H1 (cell line): ENCODE results near the gene CAMTA1. TPM values are rescaled to one million over a fixed set of nuclear protein-coding genes. Genes with fewer than 3 reads are reported as not detected.

Experiments
- HDAC2 ChIP-seq, 2 experiments: fragments of 300-600 bp in 1 of 2; sonication (generic) in 1 of 2; IDR thresholded peaks; 2 replicates each; pipeline ENCODE4 v1.6.1; 2011 to 2012; ENCODE audit warnings: low read depth in 2 of 2, low read length in 2 of 2, mild to moderate bottlenecking in 2 of 2, moderate library complexity in 2 of 2, borderline replicate concordance in 1 of 2, inconsistent platforms in 1 of 2
- SP4 ChIP-seq: IDR thresholded peaks from 2 replicates; pipeline ENCODE4 v1.6.1; 2012; ENCODE audit warnings: low read length, inconsistent platforms
- polyA plus RNA-seq, 7 experiments: library from polyadenylated mRNA; depleted of rRNA in 3 of 7; stranded (reverse) in 5 of 7; unstranded in 2 of 7; fragments of >200 nt in 5 of 7; fragments of 200-250 nt in 2 of 7; gene quantifications; 1 replicate in 5 of 7; 2 replicates in 1 of 7; 4 replicates in 1 of 7; pipeline versions ENCODE4 v1.2.1 to v1.2.3, GENCODE V29; 2011 to 2013; ENCODE audit warnings: missing spikeins in 2 of 7, mixed read lengths in 2 of 7
- total RNA-seq: library from RNA; stranded (reverse); fragmentation: NEBNext Ultra II Directional; extraction: Animal tissue kit (Norgen Biotek cat#: 25700); gene quantifications from 2 replicates; pipeline ENCODE4 v1.2.1, GENCODE V29; 2021
- TF ChIP-seq, protein P1 (sequence below): fragments of 300-600 bp; sonication (generic); IDR thresholded peaks from 2 replicates; pipeline ENCODE4 v1.7.1; 2012; ENCODE audit warnings: low read length, moderate library complexity, mild to moderate bottlenecking, inconsistent platforms; ENCODE audit not compliant: insufficient replicate concordance

Gene CAMTA1
- total and polyA plus RNA-seq, 2 of the 8 experiments (the other 6 are each of a cell fraction or from before 2014, with no cell fraction given): 65.0 to 119 TPM

DNA sequence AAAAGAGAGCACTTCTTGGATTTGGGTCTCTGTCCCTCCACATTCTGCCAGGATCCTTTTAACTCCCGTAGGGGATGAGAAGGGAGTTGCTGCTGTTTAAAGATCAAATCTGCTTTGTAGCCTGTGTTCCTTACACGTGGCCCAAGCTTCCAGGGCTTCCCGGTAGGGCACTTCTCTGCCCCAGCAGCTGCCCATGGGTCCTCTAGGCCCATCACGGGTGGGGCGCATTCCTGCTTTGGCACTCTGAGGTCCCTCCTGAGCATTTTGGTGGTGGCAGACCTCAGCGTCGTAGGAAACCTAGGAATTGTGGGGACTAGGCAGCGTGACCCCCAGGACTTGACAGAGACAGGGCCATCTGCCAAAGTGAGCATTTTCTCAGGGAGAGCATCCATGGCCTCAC, 565.5 kb downstream of the CAMTA1 start (continued):
- TF ChIP-seq, protein P1, sequence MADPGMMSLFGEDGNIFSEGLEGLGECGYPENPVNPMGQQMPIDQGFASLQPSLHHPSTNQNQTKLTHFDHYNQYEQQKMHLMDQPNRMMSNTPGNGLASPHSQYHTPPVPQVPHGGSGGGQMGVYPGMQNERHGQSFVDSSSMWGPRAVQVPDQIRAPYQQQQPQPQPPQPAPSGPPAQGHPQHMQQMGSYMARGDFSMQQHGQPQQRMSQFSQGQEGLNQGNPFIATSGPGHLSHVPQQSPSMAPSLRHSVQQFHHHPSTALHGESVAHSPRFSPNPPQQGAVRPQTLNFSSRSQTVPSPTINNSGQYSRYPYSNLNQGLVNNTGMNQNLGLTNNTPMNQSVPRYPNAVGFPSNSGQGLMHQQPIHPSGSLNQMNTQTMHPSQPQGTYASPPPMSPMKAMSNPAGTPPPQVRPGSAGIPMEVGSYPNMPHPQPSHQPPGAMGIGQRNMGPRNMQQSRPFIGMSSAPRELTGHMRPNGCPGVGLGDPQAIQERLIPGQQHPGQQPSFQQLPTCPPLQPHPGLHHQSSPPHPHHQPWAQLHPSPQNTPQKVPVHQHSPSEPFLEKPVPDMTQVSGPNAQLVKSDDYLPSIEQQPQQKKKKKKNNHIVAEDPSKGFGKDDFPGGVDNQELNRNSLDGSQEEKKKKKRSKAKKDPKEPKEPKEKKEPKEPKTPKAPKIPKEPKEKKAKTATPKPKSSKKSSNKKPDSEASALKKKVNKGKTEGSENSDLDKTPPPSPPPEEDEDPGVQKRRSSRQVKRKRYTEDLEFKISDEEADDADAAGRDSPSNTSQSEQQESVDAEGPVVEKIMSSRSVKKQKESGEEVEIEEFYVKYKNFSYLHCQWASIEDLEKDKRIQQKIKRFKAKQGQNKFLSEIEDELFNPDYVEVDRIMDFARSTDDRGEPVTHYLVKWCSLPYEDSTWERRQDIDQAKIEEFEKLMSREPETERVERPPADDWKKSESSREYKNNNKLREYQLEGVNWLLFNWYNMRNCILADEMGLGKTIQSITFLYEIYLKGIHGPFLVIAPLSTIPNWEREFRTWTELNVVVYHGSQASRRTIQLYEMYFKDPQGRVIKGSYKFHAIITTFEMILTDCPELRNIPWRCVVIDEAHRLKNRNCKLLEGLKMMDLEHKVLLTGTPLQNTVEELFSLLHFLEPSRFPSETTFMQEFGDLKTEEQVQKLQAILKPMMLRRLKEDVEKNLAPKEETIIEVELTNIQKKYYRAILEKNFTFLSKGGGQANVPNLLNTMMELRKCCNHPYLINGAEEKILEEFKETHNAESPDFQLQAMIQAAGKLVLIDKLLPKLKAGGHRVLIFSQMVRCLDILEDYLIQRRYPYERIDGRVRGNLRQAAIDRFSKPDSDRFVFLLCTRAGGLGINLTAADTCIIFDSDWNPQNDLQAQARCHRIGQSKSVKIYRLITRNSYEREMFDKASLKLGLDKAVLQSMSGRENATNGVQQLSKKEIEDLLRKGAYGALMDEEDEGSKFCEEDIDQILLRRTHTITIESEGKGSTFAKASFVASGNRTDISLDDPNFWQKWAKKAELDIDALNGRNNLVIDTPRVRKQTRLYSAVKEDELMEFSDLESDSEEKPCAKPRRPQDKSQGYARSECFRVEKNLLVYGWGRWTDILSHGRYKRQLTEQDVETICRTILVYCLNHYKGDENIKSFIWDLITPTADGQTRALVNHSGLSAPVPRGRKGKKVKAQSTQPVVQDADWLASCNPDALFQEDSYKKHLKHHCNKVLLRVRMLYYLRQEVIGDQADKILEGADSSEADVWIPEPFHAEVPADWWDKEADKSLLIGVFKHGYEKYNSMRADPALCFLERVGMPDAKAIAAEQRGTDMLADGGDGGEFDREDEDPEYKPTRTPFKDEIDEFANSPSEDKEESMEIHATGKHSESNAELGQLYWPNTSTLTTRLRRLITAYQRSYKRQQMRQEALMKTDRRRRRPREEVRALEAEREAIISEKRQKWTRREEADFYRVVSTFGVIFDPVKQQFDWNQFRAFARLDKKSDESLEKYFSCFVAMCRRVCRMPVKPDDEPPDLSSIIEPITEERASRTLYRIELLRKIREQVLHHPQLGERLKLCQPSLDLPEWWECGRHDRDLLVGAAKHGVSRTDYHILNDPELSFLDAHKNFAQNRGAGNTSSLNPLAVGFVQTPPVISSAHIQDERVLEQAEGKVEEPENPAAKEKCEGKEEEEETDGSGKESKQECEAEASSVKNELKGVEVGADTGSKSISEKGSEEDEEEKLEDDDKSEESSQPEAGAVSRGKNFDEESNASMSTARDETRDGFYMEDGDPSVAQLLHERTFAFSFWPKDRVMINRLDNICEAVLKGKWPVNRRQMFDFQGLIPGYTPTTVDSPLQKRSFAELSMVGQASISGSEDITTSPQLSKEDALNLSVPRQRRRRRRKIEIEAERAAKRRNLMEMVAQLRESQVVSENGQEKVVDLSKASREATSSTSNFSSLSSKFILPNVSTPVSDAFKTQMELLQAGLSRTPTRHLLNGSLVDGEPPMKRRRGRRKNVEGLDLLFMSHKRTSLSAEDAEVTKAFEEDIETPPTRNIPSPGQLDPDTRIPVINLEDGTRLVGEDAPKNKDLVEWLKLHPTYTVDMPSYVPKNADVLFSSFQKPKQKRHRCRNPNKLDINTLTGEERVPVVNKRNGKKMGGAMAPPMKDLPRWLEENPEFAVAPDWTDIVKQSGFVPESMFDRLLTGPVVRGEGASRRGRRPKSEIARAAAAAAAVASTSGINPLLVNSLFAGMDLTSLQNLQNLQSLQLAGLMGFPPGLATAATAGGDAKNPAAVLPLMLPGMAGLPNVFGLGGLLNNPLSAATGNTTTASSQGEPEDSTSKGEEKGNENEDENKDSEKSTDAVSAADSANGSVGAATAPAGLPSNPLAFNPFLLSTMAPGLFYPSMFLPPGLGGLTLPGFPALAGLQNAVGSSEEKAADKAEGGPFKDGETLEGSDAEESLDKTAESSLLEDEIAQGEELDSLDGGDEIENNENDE: no peak
- TF ChIP-seq SP4 (no peak), HDAC2 (IDR thresholded peaks at IDR 0.05; ENCODE audit: borderline replicate concordance in 1 of 2, low read depth in 2 of 2, low read length in 2 of 2) (no peak)
